Measurements from ENCODE around the gene PHACTR1.

- TF ChIP-seq CTCF (IDR thresholded peaks at IDR 0.05) = no peak
- TF ChIP-seq POLR2A (IDR thresholded peaks at IDR 0.05) = no peak
Observed at GRCh38 chr6:13038315-13038714, 321.7 kb downstream of the PHACTR1 start.
